KMS-11 (cell line): ENCODE measurements around the gene HDDC3.

Source experiments
- H2AFZ ChIP-seq: fragments of 200-600 bp; sonication (generic); 2 replicates; pipeline ENCODE4 v1.6.1; 2016; ENCODE audit warnings: antibody characterized with exemption, mixed run types, low read depth
- H3K27ac ChIP-seq: fragments of 200-600 bp; sonication (generic); 2 replicates; pipeline ENCODE4 v1.6.1; 2016; ENCODE audit warnings: mild to moderate bottlenecking, mixed run types
- H3K27me3 ChIP-seq: fragments of 200-600 bp; sonication (generic); 2 replicates; pipeline ENCODE4 v1.6.1; 2017; ENCODE audit warnings: mild to moderate bottlenecking, low read depth, mixed run types, moderate library complexity; ENCODE audit not compliant: insufficient read depth
- H3K36me3 ChIP-seq: fragments of 200-600 bp; sonication (generic); 2 replicates; pipeline ENCODE4 v1.6.1; 2017; ENCODE audit warnings: mild to moderate bottlenecking, mixed run types; ENCODE audit not compliant: insufficient read depth
- H3K4me1 ChIP-seq: fragments of 200-600 bp; sonication (generic); 2 replicates; pipeline ENCODE4 v1.6.1; 2016; ENCODE audit warnings: mild to moderate bottlenecking, low read depth, mixed run types; ENCODE audit not compliant: poor library complexity, severe bottlenecking
- H3K4me2 ChIP-seq: fragments of 200-600 bp; sonication (generic); 2 replicates; pipeline ENCODE4 v1.7.0; 2016; ENCODE audit warnings: mild to moderate bottlenecking, mixed run types
- H3K4me3 ChIP-seq: fragments of 200-600 bp; sonication (generic); IDR thresholded peaks from 2 replicates; pipeline ENCODE4 v1.6.1; 2017; ENCODE audit warnings: low read depth, low read length, mixed read lengths; ENCODE audit not compliant: insufficient read depth
- H3K79me2 ChIP-seq: fragments of 200-600 bp; sonication (generic); 2 replicates; pipeline ENCODE4 v1.6.1; 2016; ENCODE audit warnings: low read depth, mixed run types; ENCODE audit not compliant: insufficient read depth
- H3K9ac ChIP-seq: fragments of 200-600 bp; sonication (generic); 2 replicates; pipeline ENCODE4 v1.6.1; 2016; ENCODE audit warnings: mild to moderate bottlenecking, mixed run types
- H4K20me1 ChIP-seq: fragments of 200-600 bp; sonication (generic); 2 replicates; pipeline ENCODE4 v1.6.1; 2016; ENCODE audit warnings: mild to moderate bottlenecking, mixed run types; ENCODE audit not compliant: insufficient read depth
- TF ChIP-seq, protein P1 (sequence below): fragments of 200-600 bp; sonication (generic); conservative IDR thresholded peaks from 2 replicates; pipeline ENCODE4 v1.6.1; 2017; ENCODE audit warnings: low read depth, mild to moderate bottlenecking, antibody characterized with exemption, low read length, moderate library complexity, mixed read lengths

HDDC3 gene

DNA sequence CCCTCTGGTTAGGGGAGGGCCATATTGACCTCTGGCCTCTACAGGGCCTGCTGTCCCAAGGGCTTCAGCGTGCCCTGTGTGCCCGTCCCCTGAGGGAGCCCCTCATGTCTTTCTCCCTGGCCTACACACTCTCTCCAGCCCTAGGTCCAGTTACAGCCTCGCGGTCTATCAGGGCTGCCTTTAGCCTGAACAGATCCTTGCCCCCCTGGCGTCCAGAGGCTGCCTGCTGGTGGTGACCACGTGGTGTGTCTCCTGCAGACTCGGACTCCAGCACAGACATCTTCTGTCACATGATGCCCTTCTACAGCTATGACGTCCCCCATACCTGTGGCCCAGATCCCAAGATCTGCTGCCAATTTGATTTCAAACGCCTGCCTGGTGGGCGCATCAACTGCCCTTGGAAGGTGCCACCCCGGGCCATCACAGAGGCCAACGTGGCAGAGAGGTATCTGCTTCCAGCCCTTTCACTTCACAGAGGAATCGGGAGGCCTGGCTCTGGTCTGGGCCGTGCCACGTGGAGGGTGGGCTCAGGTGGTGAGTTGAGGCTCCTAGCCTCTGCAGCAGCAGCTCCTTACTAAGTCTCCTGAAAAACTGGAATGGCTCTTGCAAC, 25.2 kb downstream of the HDDC3 start:
- no peak overlapping the region for H3K9ac ChIP-seq

DNA sequence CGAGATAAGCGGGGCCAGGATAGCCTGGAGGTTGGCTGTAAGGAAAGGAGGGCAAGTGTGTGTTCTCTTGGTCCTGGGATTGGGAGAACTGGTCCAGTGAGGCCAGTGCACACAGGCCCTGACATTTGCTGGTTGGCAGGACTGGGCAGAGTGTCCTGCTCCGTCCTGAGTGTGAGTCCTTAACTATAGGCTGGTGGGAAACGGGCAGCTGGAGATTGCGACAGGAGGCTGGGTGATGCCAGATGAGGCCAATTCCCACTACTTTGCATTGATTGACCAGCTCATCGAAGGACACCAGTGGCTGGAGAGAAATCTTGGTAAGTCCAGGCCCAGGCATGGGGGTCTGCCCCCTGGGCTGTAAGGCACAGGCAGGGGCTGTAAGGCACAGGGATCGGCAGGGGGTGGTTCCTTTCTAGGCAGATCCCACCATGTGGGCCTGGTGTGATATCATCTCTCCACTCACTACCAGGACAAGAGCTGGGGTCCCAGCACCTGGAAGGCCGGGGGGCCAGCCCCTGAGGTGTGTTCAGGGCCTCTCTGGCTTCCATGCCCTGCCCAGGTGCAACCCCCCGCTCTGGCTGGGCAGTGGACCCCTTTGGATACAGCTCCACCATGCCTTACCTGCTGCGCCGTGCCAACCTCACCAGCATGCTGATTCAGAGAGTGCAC, 26.0 kb downstream of the HDDC3 start:
- TF ChIP-seq, protein P1, sequence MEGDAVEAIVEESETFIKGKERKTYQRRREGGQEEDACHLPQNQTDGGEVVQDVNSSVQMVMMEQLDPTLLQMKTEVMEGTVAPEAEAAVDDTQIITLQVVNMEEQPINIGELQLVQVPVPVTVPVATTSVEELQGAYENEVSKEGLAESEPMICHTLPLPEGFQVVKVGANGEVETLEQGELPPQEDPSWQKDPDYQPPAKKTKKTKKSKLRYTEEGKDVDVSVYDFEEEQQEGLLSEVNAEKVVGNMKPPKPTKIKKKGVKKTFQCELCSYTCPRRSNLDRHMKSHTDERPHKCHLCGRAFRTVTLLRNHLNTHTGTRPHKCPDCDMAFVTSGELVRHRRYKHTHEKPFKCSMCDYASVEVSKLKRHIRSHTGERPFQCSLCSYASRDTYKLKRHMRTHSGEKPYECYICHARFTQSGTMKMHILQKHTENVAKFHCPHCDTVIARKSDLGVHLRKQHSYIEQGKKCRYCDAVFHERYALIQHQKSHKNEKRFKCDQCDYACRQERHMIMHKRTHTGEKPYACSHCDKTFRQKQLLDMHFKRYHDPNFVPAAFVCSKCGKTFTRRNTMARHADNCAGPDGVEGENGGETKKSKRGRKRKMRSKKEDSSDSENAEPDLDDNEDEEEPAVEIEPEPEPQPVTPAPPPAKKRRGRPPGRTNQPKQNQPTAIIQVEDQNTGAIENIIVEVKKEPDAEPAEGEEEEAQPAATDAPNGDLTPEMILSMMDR = no peak
- H3K36me3 ChIP-seq = no peaks in the 10 kb centered on the region

More for the DNA sequence above, 25.2 kb downstream of the HDDC3 start:
- Histone ChIP-seq H4K20me1 (no peaks in the 10 kb centered on the region), H3K4me2 (no peak overlapping the region), H3K4me1 (peaks cover 6% of the 10 kb centered on the region), H3K4me3 (no peak overlapping the region), H3K36me3 (no peaks in the 10 kb centered on the region), H3K27me3 (no peaks in the 10 kb centered on the region), H3K27ac (no peak overlapping the region), H2AFZ (no peak overlapping the region), H3K79me2 (peaks cover 7% of the 10 kb centered on the region; the same call in 1 of the 2 replicates)
- TF ChIP-seq, protein P1 = no peak

DNA sequence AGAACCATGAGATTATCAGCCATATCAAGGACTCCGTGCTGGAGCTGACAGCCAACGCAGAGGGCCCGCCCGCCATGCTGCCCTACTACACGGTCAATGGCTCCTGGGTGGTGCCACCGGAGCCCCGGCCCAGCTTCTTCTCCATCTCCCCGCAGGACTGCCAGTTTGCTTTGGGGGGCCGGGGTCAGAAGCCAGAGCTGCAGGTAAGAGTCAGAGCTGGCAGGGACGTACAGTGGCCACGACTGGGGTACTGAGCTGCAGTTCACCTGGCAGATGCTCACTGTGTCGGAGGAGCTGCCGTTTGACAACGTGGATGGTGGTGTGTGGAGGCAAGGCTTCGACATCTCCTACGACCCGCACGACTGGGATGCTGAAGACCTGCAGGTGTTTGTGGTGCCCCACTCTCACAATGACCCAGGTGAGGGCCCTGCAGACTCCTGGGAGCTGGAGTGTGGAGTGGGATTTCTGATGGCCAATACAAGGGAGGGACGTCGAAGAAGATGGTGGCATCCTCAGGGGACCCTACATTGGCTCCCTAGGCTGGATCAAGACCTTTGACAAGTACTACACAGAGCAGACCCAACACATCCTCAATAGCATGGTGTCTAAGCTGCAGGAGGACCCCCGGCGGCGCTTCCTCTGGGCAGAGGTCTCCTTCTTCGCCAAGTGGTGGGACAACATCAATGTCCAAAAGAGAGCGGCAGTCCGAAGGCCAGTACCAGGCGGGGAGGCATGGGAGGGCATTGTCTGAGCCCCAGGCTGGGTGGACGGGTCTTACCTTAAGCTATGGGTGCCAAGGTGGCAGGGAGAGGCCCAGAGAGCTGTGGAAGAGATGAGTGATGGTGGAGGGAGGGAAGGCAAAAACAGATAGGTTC, 26.8 kb downstream of the HDDC3 start:
- H3K36me3 ChIP-seq = no peaks in the 10 kb centered on the region
- H2AFZ ChIP-seq = no peak overlapping the region
- H3K4me2 ChIP-seq = no peak overlapping the region
- no peaks in the 10 kb centered on the region for H3K27me3 ChIP-seq
- TF ChIP-seq, protein P1 = no peak
- H3K9ac ChIP-seq = no peak overlapping the region
- peaks cover 7% of the 10 kb centered on the region; the same call in 1 of the 2 replicates for H3K79me2 ChIP-seq
- no peaks in the 10 kb centered on the region for H4K20me1 ChIP-seq
- H3K4me3 ChIP-seq = no peak overlapping the region
- peaks cover 16% of the 10 kb centered on the region for H3K4me1 ChIP-seq
- H3K27ac ChIP-seq = no peak overlapping the region

More for the DNA sequence above, 26.0 kb downstream of the HDDC3 start:
- H3K4me1 ChIP-seq = peaks cover 13% of the 10 kb centered on the region
- peaks cover 7% of the 10 kb centered on the region; the same call in 1 of the 2 replicates for H3K79me2 ChIP-seq
- H3K27ac ChIP-seq = no peak overlapping the region
- H3K4me3 ChIP-seq = no peak overlapping the region
- H3K9ac ChIP-seq = no peak overlapping the region
- no peak overlapping the region for H2AFZ ChIP-seq
- H3K4me2 ChIP-seq = no peak overlapping the region
- no peaks in the 10 kb centered on the region for H3K27me3 ChIP-seq
- H4K20me1 ChIP-seq = no peaks in the 10 kb centered on the region

DNA sequence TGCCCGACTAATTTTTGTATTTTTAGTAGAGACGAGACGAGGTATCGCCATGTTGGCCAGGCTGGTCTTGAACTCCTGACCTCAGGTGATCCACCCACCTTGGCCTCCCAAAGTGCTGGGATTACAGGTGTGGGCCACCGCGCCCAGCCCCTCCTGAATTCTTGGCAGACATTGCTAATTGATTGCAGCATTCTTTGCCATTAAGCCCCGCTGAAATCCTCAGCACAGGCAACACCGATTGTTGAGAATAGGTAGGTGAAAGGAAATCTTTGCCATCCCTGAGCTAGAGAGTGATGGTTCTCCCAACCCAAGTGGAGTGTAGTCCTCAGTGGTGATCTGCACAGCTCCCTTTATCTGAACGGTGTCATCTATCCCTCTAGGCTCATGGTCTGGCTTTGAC, 27.6 kb downstream of the HDDC3 start:
- Histone ChIP-seq H3K4me2 (no peak overlapping the region), H3K27me3 (no peaks in the 10 kb centered on the region), H3K9ac (no peak overlapping the region), H3K36me3 (no peaks in the 10 kb centered on the region), H4K20me1 (no peaks in the 10 kb centered on the region), H3K4me3 (no peak overlapping the region), H3K79me2 (peaks cover 7% of the 10 kb centered on the region; the same call in 1 of the 2 replicates), H2AFZ (no peak overlapping the region), H3K4me1 (peaks cover 16% of the 10 kb centered on the region), H3K27ac (no peak overlapping the region)
- TF ChIP-seq, protein P1 = no peak
